HG02852 (cell line): ENCODE results near the gene DTYMK.
A peak's percentile ranks its signal among the peaks of the same experiment; 100 is the strongest.

Source experiments
- ATAC-seq: cut with Tn5 transposase; IDR thresholded peaks from one replicate; pipeline ENCODE4 v1.9.1; 2021; ENCODE audit warnings: mild to moderate bottlenecking, moderate library complexity; ENCODE audit not compliant: unreplicated experiment

Gene DTYMK

DNA sequence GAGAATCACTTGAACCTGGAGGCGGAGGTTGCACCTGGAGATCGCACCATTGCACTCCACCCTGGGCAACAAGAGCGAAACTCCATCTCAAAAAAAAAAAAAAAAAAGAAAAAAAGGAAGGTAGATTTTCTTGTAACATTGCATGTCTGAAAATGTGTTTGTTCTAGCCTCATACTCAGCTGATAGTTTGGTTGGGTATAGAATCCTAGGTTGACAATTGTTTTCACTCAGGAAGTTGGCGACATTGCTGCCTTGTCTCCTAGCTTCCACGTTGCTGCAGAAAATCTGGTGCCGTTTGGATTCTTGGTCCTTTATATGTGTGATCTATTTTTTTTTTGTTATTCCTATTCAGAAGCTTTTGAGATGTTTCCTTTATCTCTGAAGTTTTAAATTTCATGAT, 19.9 kb upstream of the DTYMK start:
- no peak for ATAC-seq

DNA sequence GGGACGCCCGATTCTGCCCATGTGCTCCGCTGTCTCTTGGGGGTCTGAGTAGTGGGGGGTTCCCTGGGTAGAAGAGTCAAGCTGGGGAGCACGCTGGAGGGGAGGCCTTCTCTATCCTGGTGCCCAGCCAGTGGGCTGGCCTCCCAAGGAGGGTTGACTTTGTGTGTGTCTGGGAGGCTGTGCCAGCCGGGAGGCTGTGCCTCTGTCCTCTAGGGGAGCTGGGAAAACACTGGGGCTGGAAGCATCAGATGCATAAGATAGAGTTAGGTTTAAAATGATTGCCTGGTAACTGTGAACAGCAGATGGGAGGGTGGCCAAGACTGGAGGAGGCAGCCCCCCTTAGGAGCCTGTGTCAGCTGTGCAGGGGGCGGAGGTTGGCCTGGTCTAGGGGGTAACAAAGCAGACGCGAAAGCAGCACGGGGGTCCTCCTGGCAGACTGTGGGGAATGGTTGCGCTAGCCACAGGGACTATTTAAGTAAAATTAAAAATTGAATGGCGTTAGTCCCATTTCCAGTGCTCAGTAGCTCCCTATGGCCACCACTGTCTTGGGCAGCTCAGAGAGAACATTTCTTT, 16.5 kb upstream of the DTYMK start:
- ATAC-seq = no peak

DNA sequence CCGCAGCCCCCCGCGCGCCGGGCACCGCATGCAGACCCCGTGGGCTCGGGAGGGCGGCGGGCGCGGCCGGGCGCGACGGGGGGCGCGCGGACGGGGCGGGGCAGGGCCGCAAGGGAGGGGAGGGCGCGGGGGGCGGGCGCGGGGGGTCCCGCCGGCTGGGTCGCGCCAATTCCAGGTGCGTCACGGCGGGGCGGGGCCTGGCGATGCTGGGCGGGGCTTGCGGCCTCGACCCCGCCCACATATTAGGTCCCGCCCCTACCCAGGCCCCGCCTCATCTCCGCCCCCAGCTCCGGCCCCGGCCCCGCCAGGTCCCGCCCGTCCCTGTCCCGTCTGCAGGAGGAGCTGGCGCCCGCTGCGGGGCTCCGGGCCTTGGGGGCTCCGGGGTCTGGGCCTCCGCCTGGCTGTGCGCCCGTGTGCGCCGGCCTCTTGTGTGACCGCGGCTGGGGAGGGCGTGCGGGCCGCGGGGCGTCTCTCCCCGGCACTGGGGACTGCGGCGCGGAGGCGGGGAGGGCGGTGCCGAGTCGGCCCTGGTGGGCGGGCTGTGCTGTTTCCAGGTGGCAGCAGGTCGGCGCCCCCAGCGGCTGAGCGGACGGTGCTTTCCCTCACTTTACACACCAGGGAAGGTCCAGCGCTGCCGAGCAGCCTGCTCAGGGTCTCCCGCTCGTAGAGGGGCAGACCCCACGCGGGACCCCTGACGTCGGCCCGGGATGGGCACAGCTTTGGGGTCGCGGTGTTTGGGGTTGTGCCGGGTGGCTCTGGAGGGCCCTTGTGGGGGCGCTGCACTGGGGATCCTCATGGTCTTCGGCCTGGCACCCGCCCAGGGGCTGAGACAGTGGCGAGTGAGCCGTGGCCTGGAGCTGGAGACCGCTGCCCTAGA, 15.8 kb upstream of the DTYMK start:
- ATAC-seq = peak; percentile 70

DNA sequence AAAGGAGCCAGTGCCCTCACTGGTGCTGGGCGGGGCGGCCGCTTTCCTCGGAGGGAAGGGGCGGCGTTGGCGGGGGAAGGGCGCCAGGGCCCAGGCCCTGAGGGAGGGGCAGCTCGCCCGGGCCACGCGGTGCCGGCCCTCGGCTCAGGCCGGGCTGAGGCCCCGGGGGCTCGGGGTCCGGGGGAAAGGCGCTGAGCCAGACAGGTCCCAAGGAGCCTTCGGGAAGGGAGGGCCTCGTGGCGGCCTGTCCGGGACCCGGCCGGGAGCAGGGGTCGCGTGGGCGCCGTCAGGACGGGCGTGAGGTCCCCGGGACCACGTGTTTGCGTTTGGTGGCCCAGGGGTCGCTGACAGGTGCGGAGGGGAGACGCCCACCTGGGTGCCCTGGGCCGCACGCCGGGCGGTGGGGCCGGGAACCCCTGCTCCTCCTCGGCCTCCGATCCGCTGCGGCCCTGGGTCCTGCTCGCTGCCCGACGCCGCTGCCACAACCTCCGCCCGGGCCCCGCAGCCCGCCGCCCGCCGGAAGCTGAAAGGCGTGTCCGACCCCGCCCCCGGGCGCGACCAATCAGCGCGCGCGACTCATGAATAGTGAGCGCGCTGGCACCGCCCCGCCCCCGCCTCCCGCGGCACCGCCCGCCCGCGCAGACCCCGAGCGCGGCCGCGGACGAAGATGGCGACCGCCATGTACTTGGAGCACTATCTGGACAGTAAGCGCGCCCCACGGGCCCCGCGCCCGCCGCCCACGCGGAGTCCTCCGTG, 15.0 kb upstream of the DTYMK start, which contains the start of gene ING5:
ING5 (plus strand) TSS at position 641 of the 756 bp plus-strand sequence; CDS start at position 668, 27 bp downstream.
- ATAC-seq = peak; percentile 62

DNA sequence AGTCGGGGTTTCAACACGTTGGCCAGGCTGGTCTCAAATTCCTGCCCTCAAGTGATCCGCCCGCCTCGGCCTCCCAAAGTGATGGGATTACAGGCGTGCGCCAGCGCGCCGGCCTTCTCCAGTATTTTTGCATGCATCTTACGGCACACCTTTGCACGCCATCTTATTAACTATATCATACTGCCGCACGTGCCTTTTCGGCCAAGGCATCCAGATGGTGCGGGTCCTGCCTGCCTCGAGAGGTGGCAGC, 14.5 kb upstream of the DTYMK start:
- no peak for ATAC-seq

DNA sequence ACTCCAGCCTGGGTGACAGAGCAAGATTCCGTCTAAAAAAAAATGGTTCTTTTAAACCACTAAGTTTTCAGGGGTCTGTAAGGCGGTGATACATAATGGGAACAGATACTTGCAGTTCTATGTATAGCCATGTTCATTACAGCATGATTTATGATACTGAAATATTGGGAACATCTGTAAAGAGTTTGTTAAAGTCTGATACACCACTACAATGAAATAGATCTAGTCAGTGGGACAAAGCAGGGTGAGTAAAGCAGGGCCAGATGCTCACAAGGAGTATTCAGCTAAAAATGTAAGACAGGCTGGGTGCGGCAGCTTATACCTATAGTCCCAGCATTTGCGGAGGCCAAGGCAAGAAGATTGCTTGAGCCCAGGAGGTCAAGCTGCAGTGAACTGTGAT, 9.0 kb upstream of the DTYMK start:
- no peak for ATAC-seq

DNA sequence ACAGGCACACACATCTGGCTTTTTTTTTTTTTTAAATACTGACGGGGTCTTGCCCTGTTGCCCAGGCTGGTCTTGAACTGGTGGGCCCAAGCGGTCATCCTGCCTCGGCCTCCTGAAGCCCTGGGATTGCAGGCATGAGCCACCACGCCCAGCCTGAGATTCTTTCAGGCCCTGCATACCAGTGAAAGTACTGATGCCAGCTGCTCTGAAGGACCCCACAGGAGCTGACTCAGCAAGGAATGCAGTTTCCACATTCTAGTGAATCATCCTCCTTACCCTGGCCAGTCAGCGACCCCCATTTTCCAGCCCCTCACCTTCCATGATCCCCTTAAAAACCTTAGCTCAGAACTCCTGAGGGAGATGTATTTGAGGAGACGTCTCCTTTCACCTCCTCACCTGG, 5.8 kb upstream of the DTYMK start:
- ATAC-seq = no peak

DNA sequence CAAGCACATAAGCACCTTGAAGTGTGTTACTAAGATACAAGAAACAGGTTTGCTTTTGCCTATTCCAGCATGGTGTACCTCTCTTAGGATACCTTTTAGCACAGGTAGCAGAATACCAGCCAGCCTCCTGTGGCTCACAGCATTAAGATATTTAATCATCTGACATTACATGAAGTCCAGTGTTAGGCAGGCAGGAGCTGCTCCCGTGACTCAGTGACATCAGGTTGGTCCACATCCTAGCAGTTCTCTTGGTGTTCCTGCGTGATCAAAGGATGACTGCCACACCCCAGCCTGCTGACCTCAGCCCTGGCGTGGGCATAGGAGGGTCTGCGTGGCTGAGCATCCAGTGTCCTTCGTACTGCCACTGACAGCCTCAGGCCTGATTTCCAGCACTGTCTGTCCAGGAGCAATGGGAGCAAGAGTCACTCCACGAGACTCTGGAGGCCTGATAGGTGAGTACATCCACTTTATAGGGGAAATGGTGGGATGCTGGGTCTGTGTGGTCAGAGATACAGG, 3.6 kb upstream of the DTYMK start:
- ATAC-seq = no peak

DNA sequence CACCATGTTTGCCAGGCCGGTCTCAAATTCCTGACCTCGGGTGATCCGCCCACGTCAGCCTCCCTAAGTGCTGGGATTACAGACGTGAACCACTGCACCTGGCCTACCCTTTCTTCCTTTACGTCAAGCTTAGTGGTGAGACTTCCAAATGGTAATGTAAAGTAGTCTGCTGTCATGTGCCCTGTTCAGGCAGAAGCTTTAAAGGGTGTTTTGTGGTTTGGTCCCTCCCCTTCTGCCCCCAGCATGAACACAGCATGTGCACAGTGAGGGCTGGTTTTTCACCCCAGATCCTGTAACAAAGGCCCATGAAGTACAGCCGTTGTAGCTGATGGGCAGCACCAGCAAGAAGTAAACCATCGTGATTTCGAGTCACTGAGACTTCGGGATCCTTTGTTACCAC, 2.7 kb upstream of the DTYMK start:
- ATAC-seq = no peak

DNA sequence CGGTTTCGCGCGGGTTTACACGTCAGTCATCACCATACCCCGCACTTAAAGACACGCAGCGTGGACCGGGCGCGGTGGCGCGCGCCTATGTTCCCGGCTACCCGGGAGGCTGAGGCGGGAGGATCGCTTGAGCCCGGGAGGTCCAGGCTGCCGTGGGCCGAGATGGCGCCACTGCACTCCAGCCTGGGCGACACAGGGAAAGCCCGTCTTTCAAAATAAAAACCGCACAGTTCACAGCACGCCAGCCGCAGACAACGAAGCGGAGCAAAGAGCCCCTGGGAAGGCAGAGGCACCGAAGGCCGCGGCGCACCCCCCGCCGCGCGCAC, 328 bp downstream of the DTYMK start:
- peak; percentile 11 for ATAC-seq

DNA sequence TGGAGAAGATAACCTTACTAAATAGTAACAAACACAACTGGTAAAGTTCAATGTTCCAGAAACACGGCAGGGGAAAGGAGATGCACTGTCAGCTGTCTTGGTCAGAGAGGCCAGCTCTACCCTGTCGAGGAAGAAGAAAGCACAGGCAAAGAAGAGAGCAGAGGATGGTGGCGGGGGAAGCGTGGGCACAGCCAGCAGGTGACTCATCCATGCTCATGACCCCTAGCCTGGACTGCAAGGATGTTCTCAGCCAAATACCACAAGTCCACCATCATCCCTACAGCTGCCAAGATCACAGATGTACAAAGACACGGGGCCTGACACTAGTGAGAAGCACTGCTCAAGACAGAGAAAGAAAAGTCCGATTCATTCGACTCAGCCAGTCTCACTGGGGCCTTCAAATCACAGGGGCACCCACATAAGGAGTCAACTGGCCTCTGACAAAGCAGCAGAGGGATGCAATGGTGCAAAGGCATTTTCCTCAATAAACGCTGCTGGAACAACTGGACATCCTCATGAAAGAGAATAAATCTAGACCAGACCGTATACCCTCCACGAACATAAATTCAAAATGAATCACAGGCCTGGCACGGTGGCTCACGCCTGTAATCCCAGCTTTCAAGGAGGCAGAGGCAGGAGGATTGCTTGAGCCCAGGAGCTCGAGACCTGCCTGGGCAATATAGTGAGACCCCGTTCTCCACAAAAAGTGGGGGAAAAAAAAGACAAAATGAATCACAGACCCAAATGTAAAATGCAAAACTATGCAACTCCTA, 5.6 kb downstream of the DTYMK start:
- no peak for ATAC-seq

DNA sequence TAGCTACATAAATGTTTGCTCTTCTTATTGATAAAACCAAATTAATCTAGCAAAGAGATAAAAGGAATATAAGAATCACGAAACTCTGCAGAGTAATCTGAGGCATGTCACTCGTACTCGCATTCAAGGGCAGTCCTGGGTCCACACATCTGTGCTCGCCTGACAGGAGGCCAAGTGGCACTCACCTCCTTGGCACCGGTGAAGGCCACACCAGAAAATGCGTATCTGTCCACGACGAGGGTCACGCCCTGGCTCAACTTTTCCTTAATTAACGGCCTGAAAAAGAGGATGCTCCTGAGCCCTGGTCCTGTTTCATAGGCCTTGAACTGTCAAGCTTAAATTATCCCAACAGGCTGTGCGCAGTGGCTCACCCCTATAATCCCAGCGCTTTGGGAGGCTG, 6.6 kb downstream of the DTYMK start:
- ATAC-seq = no peak

DNA sequence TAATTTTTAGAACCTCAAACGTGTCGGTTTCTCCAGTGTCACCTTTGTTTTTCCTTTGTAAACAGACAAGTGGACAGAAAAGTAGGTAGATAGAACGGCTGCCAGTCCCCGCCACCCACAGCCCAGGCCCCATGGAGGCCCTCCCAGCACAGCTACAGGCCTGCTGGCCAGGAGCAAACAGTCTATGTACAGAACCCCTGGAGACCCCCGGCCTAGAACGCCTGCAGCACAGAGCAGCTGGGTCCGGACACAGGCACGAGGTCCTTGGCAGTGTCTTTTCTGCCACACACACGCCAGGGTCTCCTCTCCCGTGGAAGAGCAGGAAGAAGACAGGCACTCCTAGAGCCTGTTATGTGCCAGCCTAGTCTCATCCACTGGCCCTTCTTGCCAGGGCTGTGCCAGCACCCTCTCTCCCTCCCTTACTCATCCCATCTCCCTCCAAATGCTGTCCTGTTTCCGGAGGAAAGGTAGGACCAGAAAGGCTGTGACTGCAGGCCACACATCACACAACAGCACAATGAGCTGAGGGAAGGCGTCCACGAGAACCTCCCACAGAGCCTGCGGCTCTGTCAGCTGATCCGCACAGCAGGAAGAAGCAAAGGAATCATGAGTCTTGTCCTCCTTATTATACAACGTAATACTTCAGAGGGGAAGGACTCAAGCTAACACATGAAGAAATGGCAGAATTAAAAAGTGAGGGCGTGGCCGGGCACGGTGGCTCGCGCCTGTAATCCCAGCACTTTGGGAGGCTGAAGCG, 7.7 kb downstream of the DTYMK start:
- ATAC-seq = no peak

DNA sequence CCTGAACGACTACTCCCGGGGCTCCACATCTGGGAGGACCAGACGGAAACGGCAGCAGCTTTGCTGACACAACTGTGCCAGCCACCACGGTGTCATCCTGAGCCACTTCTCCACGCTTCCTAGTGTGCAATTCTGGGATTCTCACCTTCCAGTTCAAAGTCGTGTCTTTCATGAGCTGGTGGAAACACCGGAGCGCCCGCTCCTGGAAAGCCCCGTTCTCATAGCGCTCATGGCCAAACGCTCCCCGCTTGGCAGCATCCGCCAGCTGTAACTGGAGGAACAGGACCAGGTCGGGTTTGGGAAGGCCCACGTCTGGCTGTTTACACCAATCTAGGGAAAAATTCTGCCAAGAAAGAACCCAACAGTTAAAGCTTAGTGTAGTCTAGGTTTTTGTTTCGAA, 8.3 kb downstream of the DTYMK start:
- ATAC-seq = no peak

DNA sequence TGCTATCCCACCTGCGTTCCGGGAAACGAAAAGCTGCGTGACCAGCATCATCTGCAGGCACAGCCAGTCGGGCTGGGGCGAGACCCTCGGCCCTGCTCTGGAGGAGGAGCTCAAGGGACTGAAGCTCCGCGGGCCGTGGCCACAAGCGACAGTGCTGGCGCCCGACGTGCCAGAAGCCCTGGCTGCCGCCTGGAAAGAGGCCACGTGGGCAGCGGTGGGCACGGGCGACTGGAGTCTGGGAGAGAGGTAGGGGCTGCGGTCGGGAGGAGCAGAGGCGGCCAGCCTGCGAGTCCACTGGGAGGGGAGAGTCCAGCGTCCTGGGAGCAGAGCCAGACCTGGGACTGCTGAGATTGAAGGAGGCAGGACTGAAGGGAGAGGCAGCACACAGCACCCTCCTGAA, 9.2 kb downstream of the DTYMK start:
- no peak for ATAC-seq

DNA sequence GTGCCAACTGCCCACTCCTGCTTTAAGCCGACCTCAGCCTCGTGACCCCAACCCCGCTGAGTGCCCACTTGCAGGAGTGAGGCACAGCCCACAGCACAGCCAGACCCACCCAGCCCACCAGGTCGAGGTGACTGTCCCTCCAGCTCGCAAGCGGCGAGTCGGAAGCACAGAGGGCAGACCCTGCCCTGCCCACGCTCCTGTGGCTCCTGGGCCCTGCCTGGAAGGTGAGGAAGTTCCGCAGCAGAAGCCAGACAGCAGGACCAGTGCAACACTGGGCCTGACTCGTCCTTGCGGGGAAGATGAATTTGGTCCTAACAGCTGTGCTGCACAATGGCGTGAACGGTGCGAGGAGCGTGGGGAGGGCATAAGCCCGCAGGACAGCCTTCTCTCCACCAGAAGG, 9.9 kb downstream of the DTYMK start:
- ATAC-seq = no peak

DNA sequence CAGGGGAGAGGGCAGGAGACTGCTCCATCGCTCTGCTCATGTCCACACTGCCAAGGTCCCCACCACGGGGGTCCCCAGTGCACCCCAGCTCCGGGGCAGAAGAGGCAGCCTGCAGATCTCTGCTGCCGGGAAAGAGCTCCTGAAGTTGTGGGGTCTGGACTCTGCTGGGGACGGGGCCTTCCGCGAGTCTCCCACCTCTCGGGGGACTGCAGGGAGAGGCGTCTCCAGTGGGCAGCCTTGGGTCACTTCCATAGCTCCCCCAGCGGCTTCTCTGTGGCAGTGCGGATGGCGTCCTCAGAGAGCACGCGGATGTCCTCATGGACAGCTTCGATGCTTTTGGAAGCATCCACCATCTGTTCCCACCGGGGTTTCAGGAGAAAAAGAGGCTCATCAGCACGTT, 10.7 kb downstream of the DTYMK start:
- ATAC-seq = no peak

DNA sequence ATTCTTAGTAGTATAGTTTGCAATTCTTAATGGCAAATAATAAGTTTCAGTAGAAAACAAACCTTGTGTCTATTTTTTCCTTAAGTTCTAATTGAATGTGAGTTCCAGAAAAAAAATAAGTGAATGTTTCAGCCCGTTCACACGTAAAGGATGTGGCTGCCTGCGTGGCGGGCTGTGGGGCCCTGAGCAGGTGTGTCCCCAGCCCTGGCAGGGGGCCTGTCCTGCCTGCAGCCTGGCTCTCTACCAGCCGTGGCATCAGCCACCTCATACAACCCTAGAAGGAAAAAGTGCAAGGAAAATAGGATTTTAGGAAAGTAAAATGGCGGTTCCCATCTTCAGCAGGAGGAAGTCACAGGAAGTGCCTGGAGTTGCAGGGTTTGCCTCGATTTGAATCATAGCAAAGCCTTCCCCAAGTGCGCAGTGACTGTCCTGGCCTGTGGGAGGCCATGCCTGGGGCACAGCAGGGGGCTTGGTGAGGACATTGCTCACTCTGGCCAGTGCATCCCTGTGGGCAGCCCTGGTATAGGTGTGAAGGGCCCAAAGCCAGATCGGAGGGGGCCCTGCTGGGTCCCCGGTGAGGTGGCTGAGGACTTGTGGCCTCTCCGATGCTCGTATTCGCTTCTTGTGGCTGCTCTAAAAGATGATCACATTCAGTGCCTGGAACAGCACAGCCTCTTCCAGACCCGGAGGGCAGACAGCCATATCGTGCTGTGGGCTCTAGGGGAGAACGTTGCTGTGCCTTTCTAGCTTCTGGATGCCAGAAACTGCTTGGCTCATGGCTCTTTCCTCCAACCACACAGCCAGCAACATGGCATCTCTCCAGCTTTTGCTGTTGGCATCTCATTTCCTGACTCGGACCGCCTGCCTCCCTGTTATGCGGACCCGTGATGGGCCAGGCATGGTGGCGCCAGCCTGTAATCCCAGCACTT, 12.6 kb downstream of the DTYMK start:
- ATAC-seq = no peak

DNA sequence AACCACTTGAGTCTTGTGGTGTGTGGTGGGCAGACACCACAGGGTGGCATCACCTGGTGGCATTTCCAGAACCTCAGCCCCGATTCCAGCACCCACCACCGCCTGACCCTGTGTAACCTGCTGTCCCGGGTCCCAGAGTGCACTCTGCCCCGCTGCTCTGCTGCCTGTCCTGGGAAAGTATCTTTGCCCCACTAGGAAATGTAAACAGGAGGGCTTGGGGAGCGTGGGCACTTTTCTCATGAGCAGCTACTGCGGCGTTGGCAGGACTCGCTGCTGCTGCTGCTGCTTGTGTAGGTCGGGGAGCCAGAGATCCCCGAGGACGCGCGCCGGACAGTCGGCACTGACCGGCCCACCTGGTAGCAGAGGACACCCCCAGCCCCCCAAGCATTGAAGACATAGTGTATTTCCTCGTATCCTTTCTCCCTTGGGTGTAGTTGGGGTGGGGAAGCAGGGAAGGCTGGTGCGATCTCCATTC, 13.4 kb downstream of the DTYMK start:
- no peak for ATAC-seq
